IPS-20b (cell line): Measurements from ENCODE around the gene HVCN1.

ENCODE experiments used
- H3K27ac ChIP-seq: one replicate; pipeline ENCODE4 v1.5.1; 2013; ENCODE audit warnings: low read length
- H3K27me3 ChIP-seq: 2 replicates; pipeline ENCODE4 v1.6.1; 2013; ENCODE audit warnings: mild to moderate bottlenecking, low read length, inconsistent platforms; ENCODE audit not compliant: insufficient read depth
- H3K36me3 ChIP-seq: 2 replicates; pipeline ENCODE4 v1.6.1; 2013; ENCODE audit warnings: low read depth, mild to moderate bottlenecking, inconsistent platforms, low read length, moderate library complexity; ENCODE audit not compliant: insufficient read depth
- H3K4me1 ChIP-seq: 2 replicates; pipeline ENCODE4 v1.6.1; 2013; ENCODE audit warnings: mild to moderate bottlenecking, control low read depth, inconsistent platforms, low read length, moderate library complexity; ENCODE audit not compliant: insufficient read depth
- H3K4me3 ChIP-seq: 2 replicates; pipeline ENCODE4 v1.5.1; 2013; ENCODE audit warnings: mild to moderate bottlenecking, low read length, inconsistent platforms
- H3K9ac ChIP-seq: 2 replicates; pipeline ENCODE4 v1.6.1; 2013; ENCODE audit warnings: low read depth, mild to moderate bottlenecking, inconsistent platforms, low read length, moderate library complexity
- H3K9me3 ChIP-seq: 2 replicates; pipeline ENCODE4 v1.6.1; 2013; ENCODE audit warnings: mild to moderate bottlenecking, low read depth, low read length, inconsistent platforms; ENCODE audit not compliant: insufficient read depth

The HVCN1 gene

GRCh38 chr12:110680032-110680431 is 8.9 kb downstream of the HVCN1 start:
- Histone ChIP-seq H3K9ac (no peak overlapping the region), H3K36me3 (no peaks in the 10 kb centered on the region), H3K4me1 (no peaks in the 10 kb centered on the region), H3K27ac (no peak overlapping the region), H3K27me3 (no peaks in the 10 kb centered on the region), H3K4me3 (no peak overlapping the region), H3K9me3 (no peaks in the 10 kb centered on the region)

GRCh38 chr12:110679201-110679600 is 9.7 kb downstream of the HVCN1 start:
- Histone ChIP-seq H3K27me3 (no peaks in the 10 kb centered on the region), H3K4me3 (no peak overlapping the region), H3K27ac (no peak overlapping the region), H3K4me1 (no peaks in the 10 kb centered on the region), H3K9me3 (no peaks in the 10 kb centered on the region), H3K9ac (no peak overlapping the region), H3K36me3 (no peaks in the 10 kb centered on the region)

GRCh38 chr12:110677982-110678381 is 10.9 kb downstream of the HVCN1 start:
- no peak overlapping the region for H3K9ac ChIP-seq
- no peaks in the 10 kb centered on the region for H3K4me1 ChIP-seq

GRCh38 chr12:110677206-110677911 is 11.6 kb downstream of the HVCN1 start:
- Histone ChIP-seq H3K4me1 (no peaks in the 10 kb centered on the region), H3K36me3 (no peaks in the 10 kb centered on the region), H3K4me3 (no peak overlapping the region), H3K27ac (no peak overlapping the region), H3K9me3 (no peaks in the 10 kb centered on the region), H3K9ac (no peak overlapping the region), H3K27me3 (no peaks in the 10 kb centered on the region)

More at GRCh38 chr12:110677982-110678381, 10.9 kb downstream of the HVCN1 start:
- Histone ChIP-seq H3K27me3 (no peaks in the 10 kb centered on the region), H3K27ac (no peak overlapping the region), H3K36me3 (no peaks in the 10 kb centered on the region), H3K9me3 (no peaks in the 10 kb centered on the region), H3K4me3 (no peak overlapping the region)

- no peaks in the 10 kb centered on the region for H3K27me3 ChIP-seq
- H3K27ac ChIP-seq: no peak overlapping the region
- H3K36me3 ChIP-seq: no peaks in the 10 kb centered on the region
- no peak overlapping the region for H3K9ac ChIP-seq
- H3K4me3 ChIP-seq: no peak overlapping the region
- H3K4me1 ChIP-seq: no peaks in the 10 kb centered on the region
- H3K9me3 ChIP-seq: no peaks in the 10 kb centered on the region
Observed at GRCh38 chr12:110676171-110676570, 12.7 kb downstream of the HVCN1 start.

- no peak overlapping the region for H3K27ac ChIP-seq
- no peak overlapping the region for H3K9ac ChIP-seq
- no peaks in the 10 kb centered on the region for H3K9me3 ChIP-seq
- H3K36me3 ChIP-seq: no peaks in the 10 kb centered on the region
- H3K4me3 ChIP-seq: no peak overlapping the region
- H3K4me1 ChIP-seq: no peaks in the 10 kb centered on the region; the same call in 1 of the 2 replicates
- no peaks in the 10 kb centered on the region for H3K27me3 ChIP-seq
Observed at GRCh38 chr12:110670161-110670701, 18.7 kb downstream of the HVCN1 start.

- H3K9me3 ChIP-seq: no peaks in the 10 kb centered on the region
- H3K9ac ChIP-seq: no peak overlapping the region
- no peaks in the 10 kb centered on the region for H3K27me3 ChIP-seq
- no peak overlapping the region for H3K27ac ChIP-seq
- H3K4me1 ChIP-seq: no peaks in the 10 kb centered on the region; the same call in 1 of the 2 replicates
- no peak overlapping the region for H3K4me3 ChIP-seq
- H3K36me3 ChIP-seq: no peaks in the 10 kb centered on the region
Observed at GRCh38 chr12:110669193-110669502, 19.8 kb downstream of the HVCN1 start.

GRCh38 chr12:110668480-110669192 is 20.3 kb downstream of the HVCN1 start:
- Histone ChIP-seq H3K9ac (no peak overlapping the region), H3K4me1 (no peaks in the 10 kb centered on the region; the same call in 1 of the 2 replicates), H3K9me3 (no peaks in the 10 kb centered on the region; the same call in 1 of the 2 replicates), H3K4me3 (no peak overlapping the region), H3K27ac (no peak overlapping the region), H3K27me3 (no peaks in the 10 kb centered on the region), H3K36me3 (no peaks in the 10 kb centered on the region)

GRCh38 chr12:110667671-110668070 is 21.2 kb downstream of the HVCN1 start:
- Histone ChIP-seq H3K27me3 (no peaks in the 10 kb centered on the region), H3K36me3 (no peaks in the 10 kb centered on the region), H3K27ac (no peak overlapping the region), H3K4me3 (no peak overlapping the region), H3K9me3 (no peaks in the 10 kb centered on the region; the same call in 1 of the 2 replicates), H3K9ac (no peak overlapping the region), H3K4me1 (no peaks in the 10 kb centered on the region; the same call in 1 of the 2 replicates)

- Histone ChIP-seq H3K27ac (no peak overlapping the region), H3K27me3 (no peaks in the 10 kb centered on the region), H3K4me1 (no peaks in the 10 kb centered on the region; the same call in 1 of the 2 replicates), H3K9ac (no peak overlapping the region), H3K9me3 (no peaks in the 10 kb centered on the region; the same call in 1 of the 2 replicates), H3K4me3 (no peak overlapping the region), H3K36me3 (no peaks in the 10 kb centered on the region)
Observed at GRCh38 chr12:110666892-110667291, 22.0 kb downstream of the HVCN1 start.

GRCh38 chr12:110661337-110661972 is 27.5 kb downstream of the HVCN1 start:
- Histone ChIP-seq H3K36me3 (no peaks in the 10 kb centered on the region), H3K4me1 (no peaks in the 10 kb centered on the region), H3K9ac (no peak overlapping the region), H3K27me3 (no peaks in the 10 kb centered on the region), H3K27ac (no peak overlapping the region), H3K4me3 (no peak overlapping the region), H3K9me3 (no peaks in the 10 kb centered on the region; the same call in 1 of the 2 replicates)
